CD4-positive, alpha-beta T cell treated with Interleukin-6 for 4 hours (primary cell): ENCODE results near the gene PTPRA.

Experiments used
- DNase-seq: peaks from one replicate; pipeline ENCODE4 v3.0.0-alpha.2; 2020; ENCODE audit warnings: mixed read lengths

The PTPRA gene

GRCh38 chr20:2851086-2851485 lies 22.2 kb upstream of the PTPRA start:
- DNase-seq = no peak

GRCh38 chr20:2858591-2858990 lies 14.7 kb upstream of the PTPRA start:
- no peak for DNase-seq

DNA sequence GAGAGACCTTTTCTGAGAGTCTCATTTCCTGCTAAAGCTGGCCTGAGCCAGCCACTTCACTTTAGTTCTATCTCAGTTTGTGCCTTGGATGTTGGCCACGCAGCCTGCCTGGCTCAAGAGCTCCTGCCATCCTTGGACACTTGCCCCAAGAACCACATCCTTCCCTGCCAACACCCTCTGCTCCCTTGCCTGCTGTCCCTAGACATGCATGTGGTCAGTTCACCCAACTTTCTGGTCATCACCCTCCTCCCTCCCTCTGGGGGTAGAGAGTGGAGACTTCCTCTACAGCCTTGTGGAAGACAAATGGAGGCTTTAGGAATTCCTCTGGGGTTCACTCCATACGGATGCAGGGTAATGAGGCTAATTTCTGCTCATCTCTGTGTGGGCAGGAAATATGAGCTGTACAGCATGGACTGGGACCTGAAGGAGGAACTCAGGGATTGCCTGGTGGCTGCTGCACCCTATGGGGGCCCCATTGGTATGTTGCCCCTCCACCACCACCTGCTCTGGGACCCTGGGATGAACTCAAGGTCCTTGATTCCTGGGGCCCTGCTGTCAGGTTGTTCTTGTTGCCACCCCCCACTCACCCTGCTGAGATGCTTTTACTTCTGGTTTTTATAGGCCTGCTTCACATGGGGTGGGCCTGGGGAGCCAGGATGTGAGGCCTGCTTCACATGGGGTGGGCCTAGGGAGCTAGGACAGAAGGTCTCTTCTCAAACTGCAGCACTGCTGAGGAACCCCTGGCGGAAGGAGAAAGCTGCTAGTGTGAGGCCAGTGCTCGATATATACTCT lies 13.8 kb upstream of the PTPRA start:
- DNase-seq = no peak

- no peak for DNase-seq
Observed at GRCh38 chr20:2864626-2865025, 8.7 kb upstream of the PTPRA start.

GRCh38 chr20:2865101-2865500 lies 8.2 kb upstream of the PTPRA start:
- no peak for DNase-seq

DNA sequence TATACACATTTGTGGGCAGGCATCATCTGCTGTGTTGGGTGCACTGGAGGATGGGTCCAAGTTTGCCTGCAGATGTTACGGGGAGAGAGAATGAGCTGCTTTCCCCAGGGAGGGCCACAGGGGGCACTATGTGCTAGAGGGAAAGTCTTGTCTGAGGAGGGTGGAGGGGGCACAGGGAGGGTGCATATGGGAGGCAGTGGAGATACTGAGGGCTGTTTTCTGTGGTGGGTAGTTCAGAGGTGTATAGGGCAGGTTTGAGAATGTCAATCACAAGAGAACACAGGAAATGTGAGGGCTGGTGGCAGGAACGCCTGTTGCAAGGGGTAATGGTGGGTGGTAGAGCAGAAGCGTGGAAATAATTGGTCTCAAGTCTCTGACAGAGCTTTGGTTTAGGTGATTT lies 7.7 kb upstream of the PTPRA start:
- peak; percentile 38 for DNase-seq

DNA sequence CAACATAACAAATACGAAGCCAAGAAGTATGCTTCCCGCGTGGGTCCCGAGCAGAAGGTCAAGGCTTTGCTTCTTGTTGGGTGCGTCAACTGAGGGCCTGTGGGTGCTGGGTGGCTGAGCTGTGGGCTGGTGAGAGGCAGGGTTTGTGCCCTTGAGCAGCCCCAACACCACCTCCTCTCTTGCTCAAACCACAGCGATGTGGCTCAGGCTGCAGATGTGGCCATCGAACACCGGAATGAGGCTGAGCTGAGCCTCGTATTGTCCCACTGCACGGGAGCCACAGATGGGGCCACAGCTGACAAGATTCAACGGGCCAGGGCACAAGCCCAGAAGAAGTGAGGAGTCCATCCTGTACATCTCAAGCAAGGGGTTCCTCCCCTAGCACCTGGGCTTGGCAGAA lies 7.0 kb upstream of the PTPRA start:
- DNase-seq = no peak

- no peak for DNase-seq
Observed at GRCh38 chr20:2867081-2867864, 6.0 kb upstream of the PTPRA start.

GRCh38 chr20:2869381-2869780 lies 3.9 kb upstream of the PTPRA start:
- DNase-seq = no peak

DNA sequence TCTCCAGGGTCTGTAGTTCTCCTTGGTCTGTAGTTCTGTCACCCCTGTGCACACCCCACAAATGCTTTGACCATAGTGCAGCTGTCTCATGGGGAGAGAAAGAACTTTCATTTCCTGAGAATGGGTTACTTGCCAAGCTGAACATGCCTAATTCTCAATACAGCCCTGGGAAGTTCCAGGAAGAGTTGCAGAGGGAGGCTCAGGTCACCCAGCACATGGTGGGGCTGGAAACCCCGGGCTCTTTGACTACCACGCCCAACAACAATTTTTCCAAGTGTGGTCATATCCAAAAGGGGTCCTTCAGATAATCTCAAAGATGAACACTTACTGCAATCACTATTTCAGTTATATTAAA lies 2.2 kb upstream of the PTPRA start:
- DNase-seq = no peak

DNA sequence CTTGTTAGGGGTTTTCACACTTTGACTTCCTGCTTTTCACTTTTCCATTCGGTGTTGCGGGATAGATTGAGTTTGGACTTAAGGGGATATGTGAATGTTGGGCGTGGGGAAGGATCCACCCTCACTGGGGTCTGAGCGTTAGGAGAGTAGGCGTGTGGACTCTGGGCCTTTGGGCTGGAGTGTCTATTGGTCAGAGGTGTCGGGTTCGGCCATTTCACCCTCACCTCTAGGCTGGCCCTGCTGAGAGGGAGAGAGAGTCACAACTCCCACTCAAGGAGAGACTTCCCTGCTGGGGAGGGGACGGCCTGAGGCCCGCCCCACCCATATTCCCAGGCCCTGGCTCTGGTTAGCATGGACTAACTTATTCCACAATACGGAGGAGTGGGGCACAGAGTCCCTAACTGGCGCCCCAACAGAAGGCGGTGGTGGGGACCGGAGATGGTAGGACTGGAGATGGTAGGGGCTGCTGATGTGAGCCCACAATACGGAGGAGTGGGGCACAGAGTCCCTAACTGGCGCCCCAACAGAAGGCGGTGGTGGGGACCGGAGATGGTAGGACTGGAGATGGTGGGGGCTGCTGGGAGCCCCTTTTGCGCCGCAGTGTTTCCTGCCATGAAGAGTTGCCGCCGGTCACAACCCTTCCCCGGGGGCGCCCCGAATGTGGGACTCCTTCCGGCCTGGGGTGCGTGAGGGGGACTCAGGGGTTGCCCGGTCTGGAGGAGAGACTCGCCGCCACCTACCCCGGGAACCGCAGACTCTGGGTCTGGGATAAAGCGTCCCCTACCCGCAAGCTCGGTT lies 1.4 kb upstream of the PTPRA start:
- DNase-seq = no peak

DNA sequence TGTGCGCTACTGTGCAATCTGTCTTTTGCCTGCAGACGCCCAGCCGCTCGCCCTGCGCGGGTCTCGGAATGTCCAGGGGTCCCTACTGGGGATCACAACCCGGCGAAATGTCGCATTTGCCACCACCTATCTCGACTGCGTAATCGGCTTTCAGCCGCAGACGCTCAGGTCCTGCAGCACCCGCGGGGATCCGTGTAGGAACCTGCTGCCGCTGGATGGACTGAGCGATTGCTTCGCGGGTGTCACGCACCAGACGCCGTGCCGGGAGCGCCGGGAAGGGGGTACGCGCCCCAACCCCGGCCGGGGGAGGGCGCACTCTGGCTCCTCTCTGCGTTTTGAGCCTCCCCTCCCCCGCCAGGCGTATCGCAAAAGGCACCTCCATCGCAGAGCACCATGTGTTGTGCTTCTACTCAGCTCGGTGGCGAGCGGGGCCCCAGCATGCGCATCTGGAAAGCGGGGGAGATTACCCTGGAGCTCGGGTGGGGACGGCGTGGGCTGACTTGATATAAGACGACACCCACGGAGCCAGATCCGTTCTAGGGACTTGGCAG lies 747 bp upstream of the PTPRA start:
- DNase-seq = peak; percentile 86

DNA sequence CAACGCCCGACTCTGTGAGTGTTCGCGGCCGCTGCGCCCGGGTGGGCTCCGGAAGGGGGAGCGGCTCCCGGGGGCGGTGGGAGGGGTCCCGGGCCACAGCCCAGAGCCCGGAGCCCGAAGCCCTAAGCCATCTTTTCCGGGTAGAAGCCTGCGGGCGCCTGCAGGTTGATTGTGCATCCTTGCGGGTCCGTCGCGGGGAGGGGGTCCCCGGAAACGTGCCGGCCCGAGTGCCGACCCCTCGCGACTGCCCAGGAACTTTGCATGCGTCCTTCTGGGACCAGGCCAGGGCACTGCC lies 413 bp downstream of the PTPRA start:
- DNase-seq = peak; percentile 69

GRCh38 chr20:2874456-2874855 lies 1.2 kb downstream of the PTPRA start:
- DNase-seq = peak; percentile 14

- DNase-seq = no peak
Observed at GRCh38 chr20:2875690-2876203, 2.5 kb downstream of the PTPRA start.

GRCh38 chr20:2878515-2878914 lies 5.2 kb downstream of the PTPRA start:
- DNase-seq = no peak

DNA sequence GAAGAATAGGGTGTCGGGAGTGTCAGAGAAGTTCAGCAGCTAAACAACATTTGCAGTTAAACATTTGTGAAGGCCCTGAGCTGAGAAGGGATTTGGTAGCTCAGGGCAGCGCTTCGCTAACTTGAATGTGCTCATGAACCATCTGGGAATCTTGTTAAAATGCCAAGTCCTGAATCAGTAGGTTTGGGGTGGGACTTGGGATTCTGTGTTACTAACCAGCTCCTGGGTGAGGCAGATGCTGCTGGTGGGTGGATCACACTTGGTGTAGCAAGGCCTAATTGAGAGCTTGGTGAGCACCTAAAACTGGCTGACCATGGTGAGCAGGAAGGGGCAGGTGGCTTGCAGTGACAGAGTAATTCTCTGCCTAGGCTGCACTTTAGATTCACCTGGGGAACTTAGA lies 5.9 kb downstream of the PTPRA start:
- no peak for DNase-seq

- no peak for DNase-seq
Observed at GRCh38 chr20:2880650-2881049, 7.4 kb downstream of the PTPRA start.

DNA sequence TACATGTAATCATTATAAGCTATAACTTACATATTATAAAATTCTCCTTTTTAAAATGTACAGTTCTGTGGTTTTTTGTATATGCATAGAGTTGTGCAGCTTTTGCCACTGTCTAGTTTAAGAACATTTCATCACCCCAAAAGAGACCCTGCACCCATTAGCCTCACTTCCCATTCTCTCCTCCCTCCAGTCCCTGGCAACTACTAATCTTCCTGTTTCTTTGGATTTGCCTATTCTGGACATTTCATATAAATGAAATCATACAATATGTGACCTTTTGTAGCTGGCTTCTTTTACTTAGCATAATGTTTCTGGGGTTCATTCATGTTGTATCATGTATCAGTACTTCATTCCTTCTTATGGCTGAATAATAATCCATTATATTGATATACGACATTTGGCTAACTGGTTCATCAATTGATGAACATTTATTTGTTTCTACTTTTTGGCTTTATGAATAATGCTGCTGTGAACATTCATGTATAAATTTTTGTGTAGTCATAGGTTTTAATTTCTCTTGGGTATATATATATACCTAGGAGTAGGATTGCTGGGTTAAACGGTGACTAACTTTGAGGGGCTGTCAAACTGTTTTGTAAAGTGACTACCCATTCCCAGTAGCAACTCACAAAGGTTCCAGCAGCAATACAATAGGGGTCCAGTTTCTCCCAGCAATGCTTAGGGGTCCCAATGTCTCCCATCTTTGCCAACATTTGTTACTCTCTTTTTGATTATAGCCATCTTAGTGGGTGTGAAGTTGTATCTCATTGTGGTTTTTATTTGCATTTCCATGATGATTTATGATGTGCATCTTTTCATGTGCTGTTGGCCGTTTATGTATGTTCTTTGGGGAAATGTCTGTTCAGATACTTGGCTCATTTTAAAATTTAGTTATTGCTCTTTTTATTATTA lies 10.7 kb downstream of the PTPRA start:
- no peak for DNase-seq

DNA sequence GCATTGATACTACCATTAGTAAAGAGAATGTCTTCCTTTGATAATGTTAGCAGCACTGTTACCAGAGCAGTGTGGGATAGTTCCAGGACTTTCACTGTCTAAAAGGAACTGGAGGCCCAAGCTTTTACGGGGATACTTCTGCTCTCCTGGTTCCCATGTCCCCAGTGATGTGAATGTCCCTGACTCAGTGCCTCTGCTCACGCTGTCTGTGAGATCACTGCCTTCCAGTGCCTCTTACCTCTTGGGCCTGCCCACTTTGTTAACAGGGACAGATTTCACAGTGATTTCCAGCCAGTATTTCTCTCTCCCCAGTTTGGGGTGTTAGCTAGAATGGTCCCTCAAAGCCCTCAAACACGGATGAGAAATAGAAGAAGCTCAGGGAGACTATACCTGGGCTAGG lies 14.4 kb downstream of the PTPRA start:
- DNase-seq = no peak

DNA sequence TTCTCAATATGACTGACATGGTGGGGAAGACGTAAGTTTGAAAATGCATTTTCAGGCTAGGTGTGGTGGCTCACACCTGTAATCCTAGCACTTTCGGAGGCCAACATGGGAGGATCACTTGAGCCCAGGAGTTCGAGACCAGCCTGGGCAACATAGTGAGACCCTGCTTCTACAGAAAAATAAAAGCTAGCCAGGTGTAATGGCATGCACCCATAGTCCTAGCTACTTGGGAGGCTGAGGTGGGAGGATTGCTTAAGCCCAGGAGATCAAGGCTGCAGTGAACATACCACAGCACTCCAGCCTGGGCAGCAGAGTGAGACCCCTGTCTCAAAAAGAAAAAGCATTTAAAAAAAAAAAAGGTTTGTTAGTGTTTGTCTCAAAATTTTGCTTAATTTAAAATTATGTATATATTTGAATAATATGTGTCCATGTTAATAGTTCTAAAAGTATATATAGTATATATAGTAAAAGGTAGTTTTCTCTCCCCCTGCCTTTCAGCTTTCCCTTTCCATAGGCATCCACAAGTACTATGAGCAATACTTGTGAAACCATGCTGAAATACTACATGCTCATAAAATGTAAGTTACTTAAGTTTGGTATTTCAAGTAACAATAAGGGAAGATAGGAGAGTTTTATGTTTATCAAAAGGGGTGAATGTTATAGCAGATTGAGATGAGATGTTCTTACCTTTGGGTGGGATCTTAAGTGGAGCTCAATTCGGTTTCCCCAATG lies 15.1 kb downstream of the PTPRA start:
- no peak for DNase-seq

GRCh38 chr20:2889209-2889608 lies 15.9 kb downstream of the PTPRA start:
- no peak for DNase-seq
